Superior temporal gyrus (tissue), 1 donor: Measurements from ENCODE around the gene TBXA2R.

Experiments used
- DNase-seq: peaks from one replicate; pipeline ENCODE4 v3.0.0-alpha.2; 2016; ENCODE audit errors: extremely low spot score

Gene TBXA2R

DNA sequence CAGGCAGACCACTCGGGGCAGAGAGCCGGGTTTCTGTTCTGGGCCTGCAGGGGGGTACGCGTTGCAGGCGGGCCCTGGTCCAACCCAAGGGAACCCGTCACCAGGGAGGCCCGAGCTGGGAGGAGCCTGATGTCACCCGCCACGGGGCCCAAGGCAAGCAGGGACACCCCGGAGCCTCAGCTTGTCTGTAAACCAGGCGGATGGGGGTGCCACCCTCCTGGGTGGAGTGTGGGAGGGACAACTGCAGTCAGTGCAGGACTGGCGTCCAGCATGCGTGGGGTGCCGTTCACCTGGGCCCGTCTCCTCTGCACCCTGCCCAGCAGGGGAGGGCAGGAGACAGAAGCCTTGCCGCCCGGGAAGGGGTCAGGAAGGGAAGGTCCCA lies 12.9 kb upstream of the TBXA2R start:
- DNase-seq: no peak

DNA sequence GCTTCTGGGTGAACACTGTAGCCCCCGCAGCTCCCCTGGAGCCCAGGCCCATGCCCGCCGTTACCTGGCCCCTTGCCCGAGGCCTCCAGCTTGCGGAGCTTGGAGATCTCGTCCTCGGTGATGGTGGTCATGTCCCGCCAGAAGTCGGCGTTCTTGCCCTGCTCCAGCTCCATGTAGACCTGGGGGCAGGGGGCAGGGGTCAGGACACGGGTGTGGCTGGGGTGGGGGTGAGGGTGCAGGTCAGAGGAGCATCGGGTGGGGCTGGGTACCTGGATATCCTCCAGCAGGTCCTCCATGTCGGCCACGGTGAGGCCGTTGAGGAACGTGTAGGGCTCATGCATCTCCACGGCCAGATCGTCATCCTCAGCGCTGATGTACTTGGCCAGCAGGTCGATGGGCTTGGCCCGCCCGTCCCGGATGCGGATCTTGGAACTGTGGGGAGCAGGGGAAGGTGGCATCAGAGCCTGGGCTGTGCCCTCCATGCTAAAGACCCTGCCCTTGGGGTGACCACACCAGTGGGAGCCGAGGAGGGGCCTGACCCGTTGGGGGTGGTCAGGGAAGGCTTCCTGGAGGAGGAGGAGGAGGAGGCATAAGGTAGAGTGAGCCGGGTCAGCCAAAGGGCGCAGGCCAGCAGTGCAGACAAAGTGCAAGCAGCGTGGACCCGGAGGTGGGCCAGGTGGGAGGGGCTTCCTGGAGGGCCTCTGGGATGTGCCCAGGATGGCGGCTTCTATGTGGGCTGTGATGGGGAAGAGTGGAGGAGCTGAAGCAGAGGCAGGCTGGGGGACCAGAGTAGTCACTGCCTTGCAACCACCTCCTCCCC lies 12.3 kb upstream of the TBXA2R start:
- no peak for DNase-seq

DNA sequence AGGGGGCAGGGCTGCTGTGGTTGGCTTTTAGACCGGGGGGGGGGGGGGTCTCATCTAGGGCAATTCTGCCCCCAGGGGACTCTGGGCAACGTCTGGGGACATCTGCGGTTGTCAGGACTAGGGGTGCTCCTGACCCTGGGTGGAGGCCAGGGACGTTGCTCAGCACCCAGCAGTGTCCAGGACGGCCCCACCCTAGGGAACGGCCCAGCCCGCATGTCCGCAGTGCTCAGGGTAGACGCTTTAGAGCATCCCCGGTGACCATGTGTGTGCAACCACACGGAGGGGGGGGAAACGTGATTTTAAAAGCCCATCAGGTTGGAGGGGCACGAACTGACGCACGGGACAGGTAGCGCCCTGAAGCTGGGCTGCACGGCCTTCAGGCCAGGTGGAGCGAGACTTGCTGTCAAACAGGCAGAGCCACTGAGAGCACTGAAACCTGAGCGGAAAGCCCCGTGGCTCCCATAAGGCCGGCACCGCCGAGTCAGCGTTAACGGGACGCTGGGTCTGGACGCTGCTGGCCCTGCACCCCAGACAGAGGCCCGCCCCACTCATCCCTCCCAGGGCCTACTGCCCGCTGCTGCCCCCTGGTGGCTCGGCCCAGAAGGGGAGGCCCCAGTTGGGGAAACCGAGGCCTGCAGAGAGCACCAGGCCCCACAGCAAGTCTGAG lies 11.6 kb upstream of the TBXA2R start:
- DNase-seq: peak; percentile 49

DNA sequence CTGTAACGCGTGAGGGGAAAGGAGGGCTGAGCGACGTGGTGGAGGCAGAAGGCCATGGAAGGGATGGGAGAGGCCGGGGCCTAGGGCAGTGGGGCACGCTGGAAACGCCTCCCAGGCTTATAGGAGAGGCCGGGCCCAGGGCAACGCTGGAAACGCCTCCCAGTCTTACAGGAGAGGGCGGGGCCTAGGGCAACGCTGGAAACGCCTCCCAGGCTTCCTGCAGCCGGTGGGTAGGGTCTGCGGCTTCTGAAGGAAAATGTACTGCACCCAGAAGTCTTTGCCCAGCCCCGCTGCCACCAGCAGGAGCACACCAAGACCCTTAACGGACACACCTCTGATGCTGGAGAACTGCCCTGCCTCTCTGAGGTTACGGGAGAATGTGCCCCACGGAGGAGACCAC lies 10.8 kb upstream of the TBXA2R start:
- DNase-seq: no peak

DNA sequence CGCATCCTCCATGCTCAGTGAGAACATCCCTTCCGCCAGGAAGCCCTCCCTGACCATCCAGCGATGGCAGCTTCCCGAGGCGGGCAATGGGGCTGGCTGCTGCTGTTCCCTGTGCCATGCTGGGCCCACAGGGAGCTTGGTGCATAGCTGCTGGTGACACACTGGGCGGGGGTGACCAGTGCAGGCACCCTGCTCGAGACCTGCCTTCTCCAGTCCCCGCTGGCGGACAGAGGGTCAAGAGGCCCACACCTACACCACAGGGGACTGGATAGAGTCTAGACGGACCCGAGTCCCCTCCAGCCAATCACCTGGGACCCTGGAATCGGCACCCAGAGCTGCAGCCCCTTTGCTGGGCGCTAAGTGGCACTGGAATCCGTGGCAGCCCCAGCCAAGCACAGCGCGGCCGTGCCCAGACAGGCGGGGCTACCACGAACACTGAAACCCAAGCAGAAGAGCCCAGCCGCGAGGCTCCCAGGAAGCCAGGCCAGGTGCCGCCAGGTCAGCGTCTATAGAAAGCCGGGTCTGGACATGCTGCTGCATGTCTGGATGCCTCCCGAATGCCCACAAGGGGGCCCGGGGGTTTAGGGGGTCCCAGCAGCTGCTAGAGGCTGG lies 9.0 kb upstream of the TBXA2R start:
- DNase-seq: no peak

DNA sequence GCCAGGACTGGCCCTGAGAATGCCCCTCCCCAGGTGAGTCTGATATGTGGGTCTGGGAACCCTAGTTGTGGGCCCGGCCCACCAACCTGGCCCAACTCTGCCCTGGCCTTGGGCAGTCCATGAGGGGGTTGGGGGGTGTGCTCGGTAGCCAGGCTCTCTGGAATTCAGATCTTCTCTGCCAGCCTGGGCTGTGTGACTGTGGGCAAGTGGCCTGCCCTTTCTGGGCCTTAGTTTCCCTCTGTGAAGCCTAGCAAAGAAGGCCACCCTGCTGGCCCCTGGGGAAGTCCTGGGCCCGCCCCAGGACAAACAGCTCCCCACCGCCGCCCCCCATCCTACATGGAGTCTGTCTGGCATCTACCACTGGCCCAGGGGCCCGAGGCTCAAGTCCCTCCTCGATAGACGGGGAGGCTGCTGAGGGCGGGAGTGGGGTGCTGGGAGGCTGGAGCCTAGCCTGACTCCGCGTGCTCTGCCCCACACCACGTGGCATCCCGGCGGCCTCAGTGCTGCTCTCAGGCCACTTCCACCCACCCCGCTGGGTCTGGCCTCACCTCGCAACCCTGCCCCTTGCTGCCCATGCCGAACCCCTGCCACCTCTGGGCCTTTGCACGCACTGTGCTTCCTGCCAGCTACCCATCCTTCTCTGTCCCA lies 8.3 kb upstream of the TBXA2R start:
- DNase-seq: no peak

DNA sequence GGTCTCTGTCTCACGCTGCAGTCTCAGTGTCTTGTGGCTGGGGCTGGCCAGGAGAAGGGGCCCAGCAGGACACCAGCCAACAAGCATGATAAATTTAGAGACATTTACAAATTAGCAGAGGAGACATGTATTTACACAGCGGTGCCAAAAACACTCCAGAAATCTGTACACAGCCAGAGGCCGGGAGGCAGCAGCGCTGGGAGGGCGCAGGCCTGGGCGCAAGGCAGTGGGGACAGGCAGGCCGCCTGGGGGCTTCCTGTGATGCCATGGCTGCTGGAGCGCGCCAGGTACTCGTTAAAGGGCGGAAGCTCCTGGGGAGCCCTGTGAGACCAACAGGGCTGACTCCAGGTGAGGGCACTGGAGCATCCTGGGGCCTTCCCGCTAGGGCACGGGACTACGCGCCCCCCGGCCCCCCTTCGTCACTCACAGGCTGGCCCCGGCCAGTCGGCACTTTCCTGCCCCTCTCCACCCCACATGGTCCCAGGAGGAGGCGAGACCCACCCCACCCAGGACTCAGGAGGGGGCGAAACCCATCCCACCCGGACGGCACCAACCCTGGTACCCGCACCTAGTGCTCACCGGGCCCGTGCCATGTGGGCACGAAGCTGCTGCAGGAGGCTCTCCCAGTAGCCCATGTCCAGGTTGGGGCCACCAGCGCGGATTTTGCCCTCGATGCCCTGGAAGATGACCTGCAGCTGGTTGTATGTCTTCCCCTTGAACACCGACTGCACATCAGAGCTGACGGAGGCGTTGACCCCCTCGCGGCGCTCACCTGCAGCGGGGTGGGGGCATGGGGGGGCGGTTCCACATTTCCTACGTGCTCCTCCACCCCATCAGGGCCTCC lies 7.4 kb upstream of the TBXA2R start:
- no peak for DNase-seq

DNA sequence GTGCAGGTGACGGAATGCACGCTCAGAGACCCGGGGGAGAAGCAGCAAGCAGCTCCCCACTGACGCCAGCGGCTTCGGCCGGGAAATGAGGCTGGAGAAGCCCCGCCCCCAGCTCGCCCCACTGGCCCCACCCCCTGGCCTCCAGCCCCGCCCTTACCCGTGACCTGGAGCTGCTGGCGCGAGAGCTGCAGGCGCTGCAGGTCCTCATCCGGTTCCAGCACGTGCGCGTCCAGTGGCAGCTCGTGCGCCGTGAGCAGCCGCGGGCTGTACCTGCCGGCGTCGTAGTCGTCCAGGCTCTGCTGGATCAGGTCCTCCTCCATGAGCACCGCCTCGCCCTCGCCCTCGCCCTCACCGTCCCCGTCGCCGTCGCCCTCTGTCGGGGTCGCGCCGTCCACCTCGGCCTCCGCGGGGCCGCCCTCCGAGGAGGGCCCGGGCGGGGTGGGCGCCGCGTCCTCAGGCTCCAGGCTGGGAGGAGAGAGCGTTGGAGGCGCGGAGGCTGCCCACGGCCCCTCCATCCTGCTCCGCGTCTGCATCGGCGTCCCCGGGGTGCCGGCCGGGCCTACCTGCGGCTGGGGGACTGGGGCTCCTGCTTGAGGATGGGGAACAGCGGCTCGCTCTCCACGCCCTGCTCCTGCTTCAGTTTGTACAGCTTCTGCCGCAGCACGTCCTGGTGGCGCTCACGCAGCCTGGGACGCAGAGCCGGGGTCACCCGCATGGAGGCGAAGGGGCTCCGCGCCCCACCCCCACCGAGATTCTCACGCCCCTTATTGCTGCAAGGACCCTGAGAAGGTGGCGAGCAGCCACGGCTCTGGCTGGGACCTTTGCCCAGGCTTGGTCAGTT lies 6.4 kb upstream of the TBXA2R start:
- no peak for DNase-seq

DNA sequence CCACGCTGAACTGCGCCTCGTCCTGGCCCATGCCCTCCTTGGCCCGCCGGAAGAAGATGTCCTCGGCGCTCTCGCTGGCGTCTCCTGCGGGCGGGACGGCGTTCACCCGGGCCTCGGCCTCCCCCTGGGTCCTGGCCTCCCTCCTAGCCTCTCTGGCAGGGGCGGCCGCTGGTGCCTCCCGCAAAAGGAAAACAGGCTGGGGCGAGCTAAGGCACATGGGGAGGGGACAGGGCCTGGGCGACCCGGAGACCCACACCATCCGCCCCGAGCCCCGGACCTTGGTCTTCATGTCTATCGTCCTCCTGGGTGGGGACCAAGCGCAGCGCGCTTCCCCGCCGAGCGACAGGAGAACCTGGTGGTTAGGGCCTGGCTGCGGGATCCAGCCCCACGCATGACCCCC lies 5.7 kb upstream of the TBXA2R start:
- DNase-seq: no peak

DNA sequence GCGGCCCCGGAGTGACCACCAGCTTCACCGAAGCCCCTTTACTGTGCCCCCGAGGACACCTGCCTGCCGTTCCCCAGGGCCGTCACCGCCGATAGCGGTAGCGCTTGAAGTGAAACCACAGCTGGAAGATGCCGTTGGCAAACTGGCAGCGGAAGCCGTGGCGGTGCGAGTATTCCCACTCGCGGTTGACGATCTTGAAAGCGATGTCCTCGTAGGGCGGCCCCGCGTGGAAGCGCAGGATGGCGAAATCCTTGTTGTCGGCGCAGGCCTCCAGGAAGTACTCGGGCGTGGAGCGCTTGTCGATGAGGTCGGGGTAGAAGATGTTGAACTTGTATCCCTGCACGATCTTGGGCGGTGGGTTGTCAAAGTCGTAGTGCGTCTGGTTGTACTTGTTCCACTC lies 5.2 kb upstream of the TBXA2R start:
- DNase-seq: no peak

DNA sequence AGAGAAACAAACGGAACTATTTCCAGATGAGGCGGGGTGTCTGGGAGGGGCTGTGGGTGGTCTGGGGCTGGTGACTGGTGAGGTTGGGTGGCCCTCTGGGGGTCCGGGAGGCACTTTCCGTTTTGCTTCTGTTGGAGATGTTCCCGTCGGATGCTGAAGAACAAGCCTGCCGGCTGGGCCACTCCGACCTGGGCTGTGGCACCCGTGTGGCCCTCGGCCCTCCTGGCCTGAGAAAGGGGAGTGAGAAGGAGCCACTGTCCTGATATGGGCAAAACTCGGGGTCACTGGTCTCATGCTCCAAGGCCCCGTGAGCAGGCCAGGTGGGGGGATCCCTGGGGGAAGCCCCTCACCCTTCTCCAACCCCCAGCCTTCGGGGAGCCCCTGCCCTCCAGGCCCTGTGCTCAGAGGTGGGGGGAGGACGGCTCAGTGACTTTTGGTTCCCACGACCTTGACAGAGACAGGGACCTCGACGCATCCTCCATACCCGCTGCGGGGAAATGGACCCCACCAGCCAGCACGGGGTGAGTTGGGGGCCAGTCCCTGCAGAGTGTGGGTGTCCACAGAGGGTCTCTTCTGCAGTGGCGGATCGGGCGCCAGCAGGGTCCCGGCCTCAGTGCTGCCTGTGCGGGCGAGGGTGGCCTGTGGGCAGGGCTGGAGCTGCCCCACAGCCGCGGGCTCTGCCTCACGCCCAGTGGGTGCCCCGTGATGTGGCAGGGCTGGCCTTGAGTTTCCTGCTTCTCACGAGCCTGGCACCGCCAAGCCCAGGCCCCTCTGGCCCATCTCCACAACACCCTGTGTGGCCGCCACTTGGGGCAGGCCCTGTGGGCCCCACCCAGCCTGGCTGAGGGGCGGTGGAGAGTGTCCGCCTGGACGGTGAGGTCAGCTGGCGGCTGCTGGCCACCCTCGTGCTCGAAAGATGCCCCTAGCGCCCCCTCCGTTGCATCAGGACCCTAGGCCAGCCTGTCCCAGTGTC lies 4.4 kb upstream of the TBXA2R start:
- no peak for DNase-seq

DNA sequence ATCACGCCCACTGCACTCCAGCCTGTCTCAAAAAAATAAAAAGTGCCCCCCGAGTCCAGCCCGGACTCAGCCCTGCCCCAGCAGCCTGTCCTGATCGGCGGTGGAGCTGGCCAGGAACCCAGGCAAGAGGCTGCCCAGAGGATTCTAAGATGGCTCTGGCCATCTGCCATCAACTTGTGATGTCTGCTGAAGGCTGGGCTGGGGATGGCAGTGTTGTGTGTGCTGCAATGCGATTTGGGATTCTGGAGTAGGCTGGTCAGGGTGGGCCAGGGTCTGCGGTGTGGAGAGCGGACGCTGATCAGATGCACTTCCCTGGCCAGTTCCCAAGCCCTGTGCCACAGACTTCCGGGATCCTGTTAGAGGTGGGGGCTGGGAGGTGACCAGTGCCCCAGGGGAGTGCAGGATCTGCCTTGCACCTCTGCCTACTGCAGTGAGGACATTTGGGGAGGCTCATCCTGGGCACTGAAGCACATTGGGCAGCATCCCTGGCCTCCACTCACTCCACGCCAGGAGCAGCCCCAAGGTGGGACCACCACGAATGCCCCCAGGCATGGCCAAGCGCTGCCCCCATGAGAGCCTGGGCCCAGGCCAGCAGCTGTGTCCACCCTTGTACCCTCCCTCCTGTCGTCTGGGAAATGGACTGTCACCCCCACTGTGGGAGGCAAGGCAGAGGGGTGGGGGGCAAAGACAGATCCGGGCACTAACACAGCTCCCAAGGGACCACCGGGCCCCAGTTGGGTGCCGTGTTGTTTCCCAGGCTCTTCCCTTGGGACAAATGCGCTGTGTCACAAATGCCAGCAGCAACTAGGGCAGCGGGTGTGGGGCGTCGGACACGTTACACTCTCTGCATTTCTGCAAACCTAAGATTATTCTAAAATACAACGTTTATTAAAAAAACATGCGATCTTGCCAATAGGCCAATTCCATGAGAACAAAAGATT lies 3.4 kb upstream of the TBXA2R start:
- DNase-seq: no peak

DNA sequence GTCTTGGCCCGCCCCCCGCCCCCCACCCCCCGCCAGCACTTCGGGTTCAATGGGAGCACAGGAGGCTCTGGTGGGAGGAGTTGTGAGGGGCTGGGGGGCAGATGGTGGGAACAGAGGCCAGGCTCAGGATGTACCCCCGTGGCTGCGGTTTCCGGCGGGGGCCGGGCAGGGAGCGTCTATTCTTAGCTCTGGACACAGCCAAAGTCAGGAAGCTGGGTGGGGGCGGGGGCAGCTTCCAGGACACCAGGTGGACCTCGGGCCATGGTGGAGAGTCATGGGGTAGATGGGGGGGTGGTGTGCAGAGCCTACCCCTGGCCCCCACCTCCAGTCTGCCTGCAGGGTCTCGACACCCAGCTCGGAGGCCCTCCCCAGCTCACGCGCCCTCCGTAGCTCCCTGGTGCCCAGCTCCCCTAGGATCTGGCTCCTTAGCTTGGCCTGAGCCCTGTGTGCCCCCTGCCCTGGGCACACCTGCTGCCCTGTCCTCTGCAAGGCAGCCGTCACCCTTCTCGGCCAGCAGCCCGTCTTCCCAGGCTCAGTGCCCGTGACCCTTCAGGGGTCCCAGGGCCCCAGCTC lies 2.2 kb upstream of the TBXA2R start:
- DNase-seq: no peak

DNA sequence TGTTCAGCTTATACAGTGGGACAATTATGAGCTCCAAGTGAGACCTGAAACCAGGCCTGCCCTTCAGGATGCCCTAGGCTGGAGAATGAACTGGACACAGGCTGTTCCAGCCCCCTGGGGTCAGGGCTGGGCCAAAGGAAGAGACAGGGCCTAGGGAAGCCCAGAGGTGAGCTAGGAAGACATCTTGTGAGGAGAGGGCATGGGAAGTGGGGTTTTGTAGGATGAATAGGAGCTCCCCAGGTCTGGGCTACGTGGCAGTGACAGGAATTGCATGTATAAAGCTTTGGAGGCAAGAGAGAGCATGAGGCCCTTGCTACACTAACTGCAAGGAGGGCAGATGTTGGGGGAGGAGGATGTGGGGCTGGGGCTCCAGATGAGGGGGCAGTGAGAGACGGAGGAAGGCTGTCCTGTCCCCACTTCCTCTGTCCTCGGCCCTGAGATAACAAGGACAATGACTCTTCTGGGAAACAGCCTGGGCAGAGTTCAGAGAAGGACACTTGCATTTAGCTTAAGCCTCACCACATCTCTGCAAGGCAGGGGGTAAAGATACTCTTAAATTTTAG lies 1.5 kb upstream of the TBXA2R start:
- no peak for DNase-seq

DNA sequence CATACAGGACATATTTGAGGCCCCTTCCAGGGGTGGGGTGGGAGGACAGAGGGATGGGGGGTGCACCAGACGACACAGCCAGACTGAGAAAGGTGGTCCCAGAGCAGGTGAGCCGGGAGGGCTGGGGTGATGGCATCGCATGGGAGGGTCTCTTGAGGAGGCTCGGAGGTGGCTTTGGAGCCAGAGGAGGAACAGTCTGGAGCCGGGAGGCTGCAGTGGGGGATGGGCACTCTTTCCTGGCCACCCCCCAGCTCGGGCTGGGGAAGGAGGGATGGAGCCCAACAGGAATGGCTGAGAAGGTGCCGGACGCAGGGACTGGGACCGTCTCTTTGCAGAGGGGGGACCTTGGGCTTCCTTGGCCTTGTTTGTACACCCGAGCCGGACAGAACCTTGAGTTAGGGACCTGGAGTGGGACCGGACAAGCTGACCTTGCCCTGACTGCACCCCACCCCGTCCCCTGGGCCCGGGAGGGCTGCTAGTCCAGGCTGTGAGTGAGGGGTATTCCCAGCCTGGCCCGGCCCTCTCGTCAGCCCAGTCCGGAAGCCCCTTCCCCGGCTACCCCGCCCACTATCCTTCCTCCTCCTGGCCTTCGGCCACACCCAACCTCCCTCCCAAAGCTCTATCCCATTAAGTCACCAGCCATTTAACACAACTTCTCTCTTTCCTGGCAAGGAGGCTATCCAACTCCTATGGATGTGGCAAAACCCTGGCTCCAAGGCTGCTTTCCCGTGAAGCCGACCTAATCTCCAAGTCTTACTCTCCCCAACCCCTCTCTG lies 816 bp upstream of the TBXA2R start:
- DNase-seq: no peak

DNA sequence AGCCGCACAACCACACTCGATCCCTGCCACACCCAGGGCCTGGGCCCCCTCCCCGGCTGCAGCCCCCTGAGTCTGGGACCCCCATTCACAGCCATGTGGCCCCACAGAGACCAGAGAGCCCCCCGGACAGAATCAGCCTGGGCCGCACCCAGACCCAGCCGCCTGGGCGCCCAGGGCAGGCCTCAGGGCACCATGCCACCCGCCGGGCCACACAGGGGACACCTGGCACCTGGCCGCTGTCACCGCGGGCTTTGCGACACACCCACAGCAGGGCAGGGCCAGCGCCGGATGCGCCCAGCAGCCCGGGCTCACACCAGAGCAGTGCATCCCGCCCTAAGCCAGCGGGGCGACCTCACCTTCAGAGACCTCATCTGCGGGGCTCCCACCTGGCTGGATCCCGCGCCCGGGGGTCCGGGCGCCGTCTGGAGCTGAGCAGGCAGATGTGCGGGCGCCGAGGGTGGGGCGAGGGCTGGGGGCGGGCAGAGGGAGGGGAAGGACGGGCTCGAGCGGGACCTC lies 443 bp downstream of the TBXA2R start:
- DNase-seq: no peak

DNA sequence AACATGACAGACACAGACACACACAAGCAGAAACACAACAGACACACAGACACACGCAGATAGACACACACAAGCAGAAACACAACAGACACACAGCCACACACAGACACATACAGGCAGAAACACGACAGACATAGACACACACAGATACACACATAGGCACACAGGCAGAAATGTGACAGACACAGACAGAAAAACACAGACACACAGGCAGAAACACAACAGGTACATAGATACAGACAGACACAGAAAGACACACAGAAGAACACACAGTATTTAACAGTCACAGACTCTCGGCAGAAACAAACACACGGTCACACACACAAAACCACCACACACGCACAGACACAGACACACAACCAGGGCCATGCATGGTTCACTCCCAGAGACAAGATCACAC lies 905 bp downstream of the TBXA2R start:
- no peak for DNase-seq
